Karpas-422 (cell line): ENCODE data around the gene NTRK3. TPM values are rescaled to one million over a fixed set of nuclear protein-coding genes. Genes with fewer than 3 reads are reported as not detected.

ENCODE experiments used
- DNase-seq: peaks from one replicate; pipeline ENCODE4 v3.0.0-alpha.2; 2015
- H2AFZ ChIP-seq: fragments of 200-600 bp; sonication (generic); 2 replicates; pipeline ENCODE4 v1.6.1; 2014; ENCODE audit warnings: antibody characterized with exemption, low read length, mixed read lengths
- H3K27ac ChIP-seq: fragments of 200-600 bp; sonication (generic); 2 replicates; pipeline ENCODE4 v1.5.1; 2014; ENCODE audit warnings: mild to moderate bottlenecking, low read length, moderate library complexity
- H3K27me3 ChIP-seq: fragments of 200-600 bp; sonication (generic); 2 replicates; pipeline ENCODE4 v1.6.1; 2014; ENCODE audit warnings: low read length, mixed read lengths
- H3K36me3 ChIP-seq: fragments of 200-600 bp; sonication (generic); 2 replicates; pipeline ENCODE4 v1.6.1; 2014; ENCODE audit warnings: low read length, mixed read lengths; ENCODE audit not compliant: insufficient read depth
- H3K4me1 ChIP-seq: fragments of 200-600 bp; sonication (generic); 2 replicates; pipeline ENCODE4 v1.6.1; 2014; ENCODE audit warnings: mild to moderate bottlenecking, low read length, mixed read lengths
- H3K4me2 ChIP-seq: fragments of 200-600 bp; sonication (generic); 2 replicates; pipeline ENCODE4 v1.6.1; 2014; ENCODE audit warnings: low read length, low read depth, mild to moderate bottlenecking; ENCODE audit not compliant: poor library complexity, severe bottlenecking
- H3K4me3 ChIP-seq: fragments of 200-600 bp; sonication (generic); 2 replicates; pipeline ENCODE4 v1.5.1; 2014; ENCODE audit warnings: mild to moderate bottlenecking, antibody characterized with exemption, low read length, mixed read lengths
- H3K79me2 ChIP-seq: fragments of 200-600 bp; sonication (generic); 2 replicates; pipeline ENCODE4 v1.6.1; 2014; ENCODE audit warnings: mild to moderate bottlenecking, low read length, mixed read lengths
- H3K9ac ChIP-seq: fragments of 200-600 bp; sonication (generic); 2 replicates; pipeline ENCODE4 v1.6.0; 2014; ENCODE audit warnings: low read length
- H3K9me2 ChIP-seq: fragments of 200-600 bp; sonication (generic), shearing (Covaris generic); replicated peaks from 2 replicates; pipeline ENCODE4 v1.6.0; 2014; ENCODE audit warnings: mild to moderate bottlenecking, low read length, moderate library complexity; ENCODE audit not compliant: insufficient read depth
- H3K9me3 ChIP-seq: fragments of 300-700, 200-600 bp; sonication (generic); 2 replicates; pipeline ENCODE4 v1.6.1; 2014; ENCODE audit warnings: low read length, mixed read lengths
- H4K20me1 ChIP-seq: fragments of 200-600 bp; sonication (generic); 2 replicates; pipeline ENCODE4 v1.6.1; 2014; ENCODE audit warnings: mild to moderate bottlenecking, antibody characterized with exemption, low read length, low read depth; ENCODE audit not compliant: insufficient read depth
- total RNA-seq: library from RNA; depleted of rRNA; stranded (reverse); fragments of >200 nt; shearing (Covaris generic); gene quantifications from 2 replicates; pipeline ENCODE4 v1.2.3, GENCODE V29; 2014; ENCODE audit warnings: low replicate concordance

Gene NTRK3
- total RNA-seq, 1 experiment from 2014 or later, result 0.11 TPM

- no peak for DNase-seq
- Histone ChIP-seq H3K9ac (no peak overlapping the region), H3K4me2 (no peak overlapping the region), H3K36me3 (no peaks in the 10 kb centered on the region), H3K4me1 (no peaks in the 10 kb centered on the region), H3K4me3 (no peak overlapping the region), H3K9me2 (no peaks in the 10 kb centered on the region), H3K9me3 (no peaks in the 10 kb centered on the region), H3K27ac (no peak overlapping the region), H3K27me3 (no peaks in the 10 kb centered on the region), H3K79me2 (no peaks in the 10 kb centered on the region), H2AFZ (no peak overlapping the region), H4K20me1 (no peaks in the 10 kb centered on the region)
Measured at GRCh38 chr15:88113613-88114308, 142.8 kb downstream of the NTRK3 start.

GRCh38 chr15:88108991-88109390 is 147.5 kb downstream of the NTRK3 start:
- Histone ChIP-seq H3K79me2 (no peaks in the 10 kb centered on the region), H3K4me2 (no peak overlapping the region), H3K4me3 (no peak overlapping the region), H3K27ac (no peak overlapping the region), H3K4me1 (no peaks in the 10 kb centered on the region), H3K27me3 (no peaks in the 10 kb centered on the region), H3K9ac (no peak overlapping the region), H3K36me3 (no peaks in the 10 kb centered on the region), H3K9me3 (no peaks in the 10 kb centered on the region), H3K9me2 (no peaks in the 10 kb centered on the region), H4K20me1 (no peaks in the 10 kb centered on the region), H2AFZ (no peak overlapping the region)
- DNase-seq, result no peak

GRCh38 chr15:88108477-88108876 is 148.1 kb downstream of the NTRK3 start:
- no peak overlapping the region for H3K4me2 ChIP-seq
- H2AFZ ChIP-seq, result no peak overlapping the region
- no peaks in the 10 kb centered on the region for H4K20me1 ChIP-seq
- no peaks in the 10 kb centered on the region for H3K9me3 ChIP-seq
- H3K4me1 ChIP-seq, result no peaks in the 10 kb centered on the region
- no peaks in the 10 kb centered on the region for H3K27me3 ChIP-seq
- H3K9ac ChIP-seq, result no peak overlapping the region
- H3K36me3 ChIP-seq, result no peaks in the 10 kb centered on the region
- no peaks in the 10 kb centered on the region for H3K9me2 ChIP-seq
- no peaks in the 10 kb centered on the region for H3K79me2 ChIP-seq
- H3K4me3 ChIP-seq, result no peak overlapping the region
- DNase-seq, result no peak
- H3K27ac ChIP-seq, result no peak overlapping the region

- no peaks in the 10 kb centered on the region for H3K27me3 ChIP-seq
- H3K9me2 ChIP-seq, result no peaks in the 10 kb centered on the region
- no peaks in the 10 kb centered on the region for H4K20me1 ChIP-seq
- H3K4me2 ChIP-seq, result no peak overlapping the region
- H3K36me3 ChIP-seq, result no peaks in the 10 kb centered on the region
- no peak overlapping the region for H3K27ac ChIP-seq
- no peak overlapping the region for H3K4me3 ChIP-seq
- no peak for DNase-seq
- no peak overlapping the region for H2AFZ ChIP-seq
- no peak overlapping the region for H3K9ac ChIP-seq
- H3K4me1 ChIP-seq, result no peaks in the 10 kb centered on the region
- H3K9me3 ChIP-seq, result no peaks in the 10 kb centered on the region
- no peaks in the 10 kb centered on the region for H3K79me2 ChIP-seq
Measured at GRCh38 chr15:88106074-88106473, 150.5 kb downstream of the NTRK3 start.

- no peak for DNase-seq
- Histone ChIP-seq H3K4me1 (no peaks in the 10 kb centered on the region), H3K27ac (no peak overlapping the region), H3K9ac (no peak overlapping the region), H4K20me1 (no peaks in the 10 kb centered on the region), H3K4me2 (no peak overlapping the region), H3K27me3 (no peaks in the 10 kb centered on the region), H3K36me3 (no peaks in the 10 kb centered on the region), H2AFZ (no peak overlapping the region), H3K4me3 (no peak overlapping the region), H3K9me2 (no peaks in the 10 kb centered on the region), H3K79me2 (no peaks in the 10 kb centered on the region), H3K9me3 (no peaks in the 10 kb centered on the region)
Measured at GRCh38 chr15:88104357-88104756, 152.2 kb downstream of the NTRK3 start.

- H3K36me3 ChIP-seq, result no peaks in the 10 kb centered on the region
- no peak overlapping the region for H3K4me2 ChIP-seq
- H3K79me2 ChIP-seq, result no peaks in the 10 kb centered on the region
- H3K27me3 ChIP-seq, result no peaks in the 10 kb centered on the region
- no peak overlapping the region for H3K9ac ChIP-seq
- H3K4me3 ChIP-seq, result no peak overlapping the region
- H3K4me1 ChIP-seq, result no peaks in the 10 kb centered on the region
- H3K9me3 ChIP-seq, result no peaks in the 10 kb centered on the region
- no peak overlapping the region for H2AFZ ChIP-seq
- no peaks in the 10 kb centered on the region for H4K20me1 ChIP-seq
- DNase-seq, result no peak
- H3K9me2 ChIP-seq, result no peaks in the 10 kb centered on the region
- no peak overlapping the region for H3K27ac ChIP-seq
Measured at GRCh38 chr15:88100181-88100580, 156.4 kb downstream of the NTRK3 start.

GRCh38 chr15:88098361-88098760 is 158.2 kb downstream of the NTRK3 start:
- Histone ChIP-seq H3K4me1 (no peaks in the 10 kb centered on the region), H2AFZ (no peak overlapping the region), H4K20me1 (no peaks in the 10 kb centered on the region), H3K36me3 (no peaks in the 10 kb centered on the region), H3K4me2 (no peak overlapping the region), H3K79me2 (no peaks in the 10 kb centered on the region), H3K9ac (no peak overlapping the region), H3K27ac (no peak overlapping the region), H3K4me3 (no peak overlapping the region), H3K27me3 (no peaks in the 10 kb centered on the region), H3K9me3 (no peaks in the 10 kb centered on the region), H3K9me2 (no peaks in the 10 kb centered on the region)
- no peak for DNase-seq

GRCh38 chr15:88091444-88092016 is 165.0 kb downstream of the NTRK3 start:
- Histone ChIP-seq H3K9ac (no peak overlapping the region), H3K9me3 (no peaks in the 10 kb centered on the region), H3K36me3 (no peaks in the 10 kb centered on the region), H3K9me2 (no peaks in the 10 kb centered on the region), H4K20me1 (no peaks in the 10 kb centered on the region), H3K27me3 (no peaks in the 10 kb centered on the region), H2AFZ (no peak overlapping the region), H3K4me3 (no peak overlapping the region), H3K27ac (no peak overlapping the region), H3K4me2 (no peak overlapping the region), H3K4me1 (no peaks in the 10 kb centered on the region), H3K79me2 (no peaks in the 10 kb centered on the region)
- DNase-seq, result no peak
